IPS-20b (cell line): ENCODE data around the gene PLB1.

Experiments
- H3K27ac ChIP-seq: one replicate; pipeline ENCODE4 v1.5.1; 2013; ENCODE audit warnings: low read length
- H3K27me3 ChIP-seq: 2 replicates; pipeline ENCODE4 v1.6.1; 2013; ENCODE audit warnings: mild to moderate bottlenecking, low read length, inconsistent platforms; ENCODE audit not compliant: insufficient read depth
- H3K36me3 ChIP-seq: 2 replicates; pipeline ENCODE4 v1.6.1; 2013; ENCODE audit warnings: low read depth, mild to moderate bottlenecking, inconsistent platforms, low read length, moderate library complexity; ENCODE audit not compliant: insufficient read depth
- H3K4me1 ChIP-seq: 2 replicates; pipeline ENCODE4 v1.6.1; 2013; ENCODE audit warnings: mild to moderate bottlenecking, control low read depth, inconsistent platforms, low read length, moderate library complexity; ENCODE audit not compliant: insufficient read depth
- H3K4me3 ChIP-seq: 2 replicates; pipeline ENCODE4 v1.5.1; 2013; ENCODE audit warnings: mild to moderate bottlenecking, low read length, inconsistent platforms
- H3K9ac ChIP-seq: 2 replicates; pipeline ENCODE4 v1.6.1; 2013; ENCODE audit warnings: low read depth, mild to moderate bottlenecking, inconsistent platforms, low read length, moderate library complexity
- H3K9me3 ChIP-seq: 2 replicates; pipeline ENCODE4 v1.6.1; 2013; ENCODE audit warnings: mild to moderate bottlenecking, low read depth, low read length, inconsistent platforms; ENCODE audit not compliant: insufficient read depth

PLB1 gene

GRCh38 chr2:28452534-28453081, 43.3 kb upstream of the PLB1 start:
- no peaks in the 10 kb centered on the region for H3K9me3 ChIP-seq
- no peak overlapping the region for H3K4me3 ChIP-seq
- H3K36me3 ChIP-seq, result no peaks in the 10 kb centered on the region
- H3K27ac ChIP-seq, result no peak overlapping the region
- H3K4me1 ChIP-seq, result no peaks in the 10 kb centered on the region
- no peak overlapping the region for H3K9ac ChIP-seq
- no peaks in the 10 kb centered on the region for H3K27me3 ChIP-seq

GRCh38 chr2:28453396-28453795, 42.5 kb upstream of the PLB1 start:
- H3K9me3 ChIP-seq, result no peaks in the 10 kb centered on the region
- no peak overlapping the region for H3K27ac ChIP-seq
- H3K27me3 ChIP-seq, result no peaks in the 10 kb centered on the region
- H3K36me3 ChIP-seq, result no peaks in the 10 kb centered on the region
- H3K4me3 ChIP-seq, result no peak overlapping the region
- no peak overlapping the region for H3K9ac ChIP-seq
- H3K4me1 ChIP-seq, result no peaks in the 10 kb centered on the region

DNA sequence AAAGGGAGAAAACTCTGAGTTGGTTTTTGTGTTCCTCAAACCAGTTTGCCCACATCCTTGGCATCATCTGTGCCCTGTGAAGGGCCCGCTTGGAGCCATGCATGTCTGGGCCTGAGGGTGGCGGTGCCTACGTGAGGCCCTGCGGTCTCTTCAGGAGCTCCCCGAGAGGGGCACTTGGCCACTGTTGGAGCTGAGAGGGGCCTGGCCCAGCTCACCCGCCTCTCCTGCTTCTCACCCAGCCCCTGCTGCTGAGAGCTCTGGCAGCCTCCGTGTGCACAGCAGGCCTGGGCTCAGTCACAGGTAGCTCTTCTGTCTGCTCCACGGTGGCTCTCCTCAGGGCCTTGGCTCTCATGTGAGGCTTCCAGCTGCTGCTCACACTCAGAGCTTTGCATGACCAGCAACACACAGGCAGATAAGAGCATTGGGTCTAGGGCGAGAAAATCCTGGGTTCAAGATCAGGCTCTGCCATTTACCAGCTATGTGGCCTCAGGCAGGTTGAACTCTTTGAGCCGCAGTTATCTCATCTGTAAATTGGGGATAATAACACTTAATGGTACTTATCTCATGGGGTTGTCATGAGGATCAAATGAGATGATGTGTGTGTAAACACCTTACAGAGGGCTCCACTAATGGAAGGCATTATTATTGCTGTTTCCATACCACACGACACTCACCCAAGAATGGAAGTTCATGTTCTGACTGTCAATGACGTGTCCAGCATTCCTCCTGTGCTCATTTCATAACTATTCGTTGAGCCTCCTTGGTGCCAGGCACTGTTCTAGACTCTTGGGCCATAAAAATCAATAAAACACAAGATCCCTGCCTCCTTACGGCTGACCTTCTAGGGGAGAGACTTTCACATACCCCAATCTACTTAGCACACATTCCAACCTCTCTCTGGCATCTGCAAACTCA, 41.6 kb upstream of the PLB1 start:
- Histone ChIP-seq H3K9ac (no peak overlapping the region), H3K9me3 (no peaks in the 10 kb centered on the region), H3K4me1 (no peaks in the 10 kb centered on the region), H3K4me3 (no peak overlapping the region), H3K27ac (no peak overlapping the region), H3K27me3 (no peaks in the 10 kb centered on the region), H3K36me3 (no peaks in the 10 kb centered on the region)

DNA sequence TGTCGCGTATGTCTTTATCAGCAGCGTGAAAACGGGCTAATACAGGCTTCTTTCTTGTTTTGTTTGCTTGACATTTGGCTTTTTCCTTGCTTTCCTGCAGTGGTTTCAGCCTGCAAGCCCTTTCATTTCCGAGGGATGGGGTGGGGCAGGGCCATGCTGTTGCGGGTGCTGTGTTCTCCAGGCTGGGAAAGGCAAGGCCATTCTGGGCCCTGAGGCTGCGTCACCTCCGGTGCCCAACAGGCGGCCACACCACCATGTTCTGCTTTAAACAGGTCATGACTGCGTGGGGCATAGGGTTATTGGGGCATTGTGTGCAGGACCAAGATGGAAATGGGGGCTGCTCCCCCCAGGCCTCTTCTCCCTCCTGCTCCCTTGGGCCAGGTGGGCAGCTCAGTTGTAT, 38.6 kb upstream of the PLB1 start:
- H3K27ac ChIP-seq, result no peak overlapping the region
- H3K9me3 ChIP-seq, result peaks cover 6% of the 10 kb centered on the region; the same call in 1 of the 2 replicates
- no peaks in the 10 kb centered on the region for H3K27me3 ChIP-seq
- H3K4me3 ChIP-seq, result no peak overlapping the region
- no peak overlapping the region for H3K9ac ChIP-seq
- no peaks in the 10 kb centered on the region for H3K36me3 ChIP-seq
- no peaks in the 10 kb centered on the region for H3K4me1 ChIP-seq

DNA sequence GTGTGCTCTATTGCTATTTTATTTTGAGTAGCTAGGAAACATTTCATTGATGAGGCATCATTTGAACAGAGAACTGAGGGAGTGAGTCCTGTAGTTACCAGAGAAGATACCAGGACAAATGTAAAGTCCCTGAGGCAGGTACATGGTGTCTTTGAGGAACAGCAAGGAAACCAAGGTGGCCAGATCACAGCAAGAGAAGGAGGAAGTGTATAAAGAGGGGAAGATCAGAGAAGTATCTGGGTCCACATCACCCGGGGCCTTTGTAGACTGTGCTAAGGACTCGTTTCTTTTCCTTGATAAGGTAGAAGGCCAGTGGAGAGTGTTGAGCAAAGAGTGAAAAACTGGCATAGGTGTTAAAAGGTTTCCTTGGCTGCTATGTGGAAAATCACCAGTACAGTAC, 34.8 kb upstream of the PLB1 start:
- no peak overlapping the region for H3K4me3 ChIP-seq
- H3K27me3 ChIP-seq, result no peaks in the 10 kb centered on the region
- H3K9me3 ChIP-seq, result peaks cover 12% of the 10 kb centered on the region; the same call in 1 of the 2 replicates
- H3K36me3 ChIP-seq, result no peaks in the 10 kb centered on the region
- H3K4me1 ChIP-seq, result no peaks in the 10 kb centered on the region
- no peak overlapping the region for H3K27ac ChIP-seq
- H3K9ac ChIP-seq, result no peak overlapping the region

DNA sequence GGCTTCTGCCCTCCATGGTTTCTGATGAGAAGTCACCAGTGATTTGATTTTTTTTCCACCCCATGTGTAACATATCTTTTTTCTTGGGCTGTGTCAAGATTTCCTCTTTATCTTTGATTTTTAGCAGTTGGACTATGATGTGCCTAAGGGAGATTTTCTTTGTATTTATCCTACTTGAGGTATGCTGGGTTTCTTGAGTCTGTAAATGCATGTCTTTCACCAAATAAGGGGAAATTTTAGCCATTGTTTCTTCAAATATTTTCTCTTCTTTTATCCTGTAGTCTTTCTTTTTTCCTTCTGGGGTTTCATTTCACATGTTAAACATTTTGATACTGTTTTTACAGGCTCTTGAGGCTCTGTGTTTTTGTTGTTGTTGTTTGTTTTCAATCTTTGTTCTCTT, 33.7 kb upstream of the PLB1 start:
- Histone ChIP-seq H3K27ac (no peak overlapping the region), H3K9me3 (peaks cover 12% of the 10 kb centered on the region; the same call in 1 of the 2 replicates), H3K4me3 (no peak overlapping the region), H3K9ac (no peak overlapping the region), H3K36me3 (no peaks in the 10 kb centered on the region), H3K27me3 (no peaks in the 10 kb centered on the region), H3K4me1 (no peaks in the 10 kb centered on the region)

GRCh38 chr2:28463211-28463816, 32.5 kb upstream of the PLB1 start:
- Histone ChIP-seq H3K9ac (no peak overlapping the region), H3K27ac (no peak overlapping the region), H3K4me1 (no peaks in the 10 kb centered on the region), H3K4me3 (no peak overlapping the region), H3K27me3 (no peaks in the 10 kb centered on the region), H3K36me3 (no peaks in the 10 kb centered on the region), H3K9me3 (peaks cover 12% of the 10 kb centered on the region; the same call in 1 of the 2 replicates)

GRCh38 chr2:28463893-28464292, 32.0 kb upstream of the PLB1 start:
- H3K27ac ChIP-seq, result no peak overlapping the region
- no peaks in the 10 kb centered on the region for H3K4me1 ChIP-seq

GRCh38 chr2:28465148-28465885, 30.5 kb upstream of the PLB1 start:
- no peaks in the 10 kb centered on the region for H3K27me3 ChIP-seq
- H3K9me3 ChIP-seq, result peaks cover 12% of the 10 kb centered on the region; the same call in 1 of the 2 replicates
- no peak overlapping the region for H3K9ac ChIP-seq
- no peaks in the 10 kb centered on the region for H3K4me1 ChIP-seq
- no peaks in the 10 kb centered on the region for H3K36me3 ChIP-seq
- no peak overlapping the region for H3K27ac ChIP-seq
- H3K4me3 ChIP-seq, result no peak overlapping the region

More at GRCh38 chr2:28463893-28464292, 32.0 kb upstream of the PLB1 start:
- Histone ChIP-seq H3K4me3 (no peak overlapping the region), H3K9ac (no peak overlapping the region), H3K36me3 (no peaks in the 10 kb centered on the region), H3K27me3 (no peaks in the 10 kb centered on the region), H3K9me3 (peaks cover 12% of the 10 kb centered on the region; the same call in 1 of the 2 replicates)

DNA sequence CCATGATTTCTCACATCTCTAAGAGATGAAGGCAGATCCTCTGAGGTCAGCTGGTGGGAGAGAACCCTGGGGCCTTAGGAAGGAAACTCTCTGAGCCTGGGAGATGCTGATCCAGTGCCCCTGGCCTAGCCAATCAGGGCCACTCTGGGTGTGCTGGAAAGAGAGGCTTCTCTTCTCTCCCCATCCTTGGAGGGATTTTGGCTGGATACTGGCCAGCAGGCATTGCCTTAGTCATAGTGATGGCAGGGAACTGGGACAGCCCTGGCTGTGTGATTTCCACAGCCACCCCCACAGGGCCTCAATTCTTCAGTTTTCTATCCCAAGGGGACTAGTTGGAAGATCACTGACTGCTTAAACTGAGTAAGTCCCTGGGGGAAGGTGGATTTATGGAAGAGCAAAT, 26.6 kb upstream of the PLB1 start:
- H3K9ac ChIP-seq, result no peak overlapping the region
- H3K9me3 ChIP-seq, result no peaks in the 10 kb centered on the region
- H3K27me3 ChIP-seq, result no peaks in the 10 kb centered on the region

DNA sequence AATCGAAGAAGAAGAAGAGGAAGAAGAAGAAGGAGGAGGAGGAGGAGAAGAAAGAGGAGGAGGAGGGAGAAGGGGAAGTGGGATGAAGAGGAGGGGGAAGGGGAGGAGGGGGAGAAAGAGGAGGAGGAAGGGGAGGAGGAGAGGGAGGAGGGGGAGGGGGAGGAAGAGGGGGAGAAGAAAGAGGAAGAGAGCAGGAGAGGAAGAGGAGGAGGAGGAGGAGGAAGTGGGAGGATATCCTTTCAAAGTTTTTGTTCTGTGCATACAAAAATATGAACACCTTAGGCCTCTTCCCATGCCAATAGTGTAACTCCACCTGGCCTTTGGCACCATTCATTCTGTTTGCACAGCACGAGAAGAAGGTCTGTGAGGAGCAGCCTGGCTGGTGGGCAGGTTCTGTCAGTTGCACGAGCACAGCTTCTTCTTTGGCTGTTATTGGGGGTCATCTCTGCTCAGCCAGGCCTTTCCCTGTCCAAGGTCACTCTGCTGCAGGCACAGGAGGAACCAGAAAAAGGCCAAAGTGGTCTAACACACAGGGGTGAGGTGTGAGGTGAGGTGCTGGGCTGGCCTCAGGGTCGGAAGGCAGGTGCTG, 25.8 kb upstream of the PLB1 start:
- Histone ChIP-seq H3K4me3 (no peak overlapping the region), H3K9me3 (no peaks in the 10 kb centered on the region), H3K36me3 (no peaks in the 10 kb centered on the region), H3K4me1 (no peaks in the 10 kb centered on the region), H3K9ac (no peak overlapping the region), H3K27ac (no peak overlapping the region), H3K27me3 (no peaks in the 10 kb centered on the region)

More for the DNA sequence above, 26.6 kb upstream of the PLB1 start:
- H3K4me1 ChIP-seq, result no peaks in the 10 kb centered on the region
- no peaks in the 10 kb centered on the region for H3K36me3 ChIP-seq
- H3K4me3 ChIP-seq, result no peak overlapping the region
- no peak overlapping the region for H3K27ac ChIP-seq
